GM23338 (cell line): ENCODE results near the gene IRGC.

ENCODE experiments used
- ETS1 ChIP-seq: IDR thresholded peaks from 2 replicates; pipeline ENCODE4 v1.6.1; 2016; ENCODE audit warnings: antibody characterized with exemption
- POLR2AphosphoS5 ChIP-seq: IDR thresholded peaks from 2 replicates; pipeline ENCODE4 v1.6.1; 2016; ENCODE audit warnings: antibody characterized with exemption, low read depth
- TF ChIP-seq, protein P1 (sequence below), 2 experiments: fragments of 200-600 bp in 1 of 2; sonication (generic) in 1 of 2; conservative IDR thresholded peaks; 2 replicates each; pipeline versions ENCODE4 v1.5.1 to v1.6.1; 2016 to 2017; ENCODE audit warnings: antibody characterized with exemption in 2 of 2, low read depth in 2 of 2, mild to moderate bottlenecking in 2 of 2, moderate library complexity in 1 of 2
- TF ChIP-seq, protein P2 (sequence below): IDR thresholded peaks from one replicate; pipeline ENCODE4 v1.6.1; 2018; ENCODE audit warnings: antibody characterized with exemption; ENCODE audit not compliant: unreplicated experiment

- TF ChIP-seq, protein P1, sequence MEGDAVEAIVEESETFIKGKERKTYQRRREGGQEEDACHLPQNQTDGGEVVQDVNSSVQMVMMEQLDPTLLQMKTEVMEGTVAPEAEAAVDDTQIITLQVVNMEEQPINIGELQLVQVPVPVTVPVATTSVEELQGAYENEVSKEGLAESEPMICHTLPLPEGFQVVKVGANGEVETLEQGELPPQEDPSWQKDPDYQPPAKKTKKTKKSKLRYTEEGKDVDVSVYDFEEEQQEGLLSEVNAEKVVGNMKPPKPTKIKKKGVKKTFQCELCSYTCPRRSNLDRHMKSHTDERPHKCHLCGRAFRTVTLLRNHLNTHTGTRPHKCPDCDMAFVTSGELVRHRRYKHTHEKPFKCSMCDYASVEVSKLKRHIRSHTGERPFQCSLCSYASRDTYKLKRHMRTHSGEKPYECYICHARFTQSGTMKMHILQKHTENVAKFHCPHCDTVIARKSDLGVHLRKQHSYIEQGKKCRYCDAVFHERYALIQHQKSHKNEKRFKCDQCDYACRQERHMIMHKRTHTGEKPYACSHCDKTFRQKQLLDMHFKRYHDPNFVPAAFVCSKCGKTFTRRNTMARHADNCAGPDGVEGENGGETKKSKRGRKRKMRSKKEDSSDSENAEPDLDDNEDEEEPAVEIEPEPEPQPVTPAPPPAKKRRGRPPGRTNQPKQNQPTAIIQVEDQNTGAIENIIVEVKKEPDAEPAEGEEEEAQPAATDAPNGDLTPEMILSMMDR (conservative IDR thresholded peaks at IDR 0.05; ENCODE audit: low read depth in 2 of 2), result no peak
- TF ChIP-seq POLR2AphosphoS5 (no peak), ETS1 (no peak)
- TF ChIP-seq, protein P2, sequence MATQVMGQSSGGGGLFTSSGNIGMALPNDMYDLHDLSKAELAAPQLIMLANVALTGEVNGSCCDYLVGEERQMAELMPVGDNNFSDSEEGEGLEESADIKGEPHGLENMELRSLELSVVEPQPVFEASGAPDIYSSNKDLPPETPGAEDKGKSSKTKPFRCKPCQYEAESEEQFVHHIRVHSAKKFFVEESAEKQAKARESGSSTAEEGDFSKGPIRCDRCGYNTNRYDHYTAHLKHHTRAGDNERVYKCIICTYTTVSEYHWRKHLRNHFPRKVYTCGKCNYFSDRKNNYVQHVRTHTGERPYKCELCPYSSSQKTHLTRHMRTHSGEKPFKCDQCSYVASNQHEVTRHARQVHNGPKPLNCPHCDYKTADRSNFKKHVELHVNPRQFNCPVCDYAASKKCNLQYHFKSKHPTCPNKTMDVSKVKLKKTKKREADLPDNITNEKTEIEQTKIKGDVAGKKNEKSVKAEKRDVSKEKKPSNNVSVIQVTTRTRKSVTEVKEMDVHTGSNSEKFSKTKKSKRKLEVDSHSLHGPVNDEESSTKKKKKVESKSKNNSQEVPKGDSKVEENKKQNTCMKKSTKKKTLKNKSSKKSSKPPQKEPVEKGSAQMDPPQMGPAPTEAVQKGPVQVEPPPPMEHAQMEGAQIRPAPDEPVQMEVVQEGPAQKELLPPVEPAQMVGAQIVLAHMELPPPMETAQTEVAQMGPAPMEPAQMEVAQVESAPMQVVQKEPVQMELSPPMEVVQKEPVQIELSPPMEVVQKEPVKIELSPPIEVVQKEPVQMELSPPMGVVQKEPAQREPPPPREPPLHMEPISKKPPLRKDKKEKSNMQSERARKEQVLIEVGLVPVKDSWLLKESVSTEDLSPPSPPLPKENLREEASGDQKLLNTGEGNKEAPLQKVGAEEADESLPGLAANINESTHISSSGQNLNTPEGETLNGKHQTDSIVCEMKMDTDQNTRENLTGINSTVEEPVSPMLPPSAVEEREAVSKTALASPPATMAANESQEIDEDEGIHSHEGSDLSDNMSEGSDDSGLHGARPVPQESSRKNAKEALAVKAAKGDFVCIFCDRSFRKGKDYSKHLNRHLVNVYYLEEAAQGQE, result no peak
Observed at GRCh38 chr19:43681821-43682220, 34.1 kb upstream of the IRGC start.
